ENCODE data around the gene ASXL2. TPM values are rescaled to one million over a fixed set of nuclear protein-coding genes. Genes with fewer than 3 reads are reported as not detected.

ASXL2 gene
- polyA plus RNA-seq, 1 experiment: 14.0 TPM

DNA sequence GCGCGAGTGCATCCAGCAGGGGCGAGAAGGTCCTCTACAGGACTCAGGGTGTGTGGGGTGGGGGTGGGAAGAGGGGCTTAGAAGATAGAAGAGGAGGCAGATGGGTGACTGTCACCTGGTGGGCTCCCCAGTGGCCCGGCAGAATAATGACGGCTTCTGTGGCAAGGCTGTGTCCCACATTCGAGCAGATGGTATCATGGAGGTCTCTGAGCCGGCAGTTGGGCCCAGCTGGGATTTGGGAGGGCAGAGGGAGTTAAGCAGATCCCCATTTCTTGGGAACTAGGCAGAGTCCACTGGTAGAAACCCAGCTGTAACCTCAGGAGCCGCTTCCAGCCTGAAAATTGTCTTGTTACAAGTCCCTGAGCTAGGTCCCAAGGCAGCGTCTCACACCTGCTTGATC is 176.5 kb downstream of the ASXL2 start:
- no peak overlapping the region for H3K27ac ChIP-seq (ENCODE audit: low read depth, low read length)
- H3K9me3 ChIP-seq (ENCODE audit: control insufficient read depth, insufficient read depth, low read length): no peaks in the 10 kb centered on the region
- ChIA-PET CTCF (interaction anchor here (3.0 to 4.9 kb wide), 3 partner anchors 7 to 95 kb away, joined by 17 to 62 read pairs (median 31); no protein-coding TSS in a partner anchor), POLR2A (interaction anchor here (0.7 kb wide), 1 partner anchor 511 kb away, joined by 10 read pairs; no protein-coding TSS in a partner anchor)
- DNase-seq (ENCODE audit: low read depth, low spot score): no peak
- H3K27me3 ChIP-seq (ENCODE audit: control insufficient read depth, insufficient read depth, low read length): peaks cover 10% of the 10 kb centered on the region
- no peak overlapping the region for H3K4me3 ChIP-seq (ENCODE audit: low read depth, low read length)
- TF ChIP-seq, protein P1, sequence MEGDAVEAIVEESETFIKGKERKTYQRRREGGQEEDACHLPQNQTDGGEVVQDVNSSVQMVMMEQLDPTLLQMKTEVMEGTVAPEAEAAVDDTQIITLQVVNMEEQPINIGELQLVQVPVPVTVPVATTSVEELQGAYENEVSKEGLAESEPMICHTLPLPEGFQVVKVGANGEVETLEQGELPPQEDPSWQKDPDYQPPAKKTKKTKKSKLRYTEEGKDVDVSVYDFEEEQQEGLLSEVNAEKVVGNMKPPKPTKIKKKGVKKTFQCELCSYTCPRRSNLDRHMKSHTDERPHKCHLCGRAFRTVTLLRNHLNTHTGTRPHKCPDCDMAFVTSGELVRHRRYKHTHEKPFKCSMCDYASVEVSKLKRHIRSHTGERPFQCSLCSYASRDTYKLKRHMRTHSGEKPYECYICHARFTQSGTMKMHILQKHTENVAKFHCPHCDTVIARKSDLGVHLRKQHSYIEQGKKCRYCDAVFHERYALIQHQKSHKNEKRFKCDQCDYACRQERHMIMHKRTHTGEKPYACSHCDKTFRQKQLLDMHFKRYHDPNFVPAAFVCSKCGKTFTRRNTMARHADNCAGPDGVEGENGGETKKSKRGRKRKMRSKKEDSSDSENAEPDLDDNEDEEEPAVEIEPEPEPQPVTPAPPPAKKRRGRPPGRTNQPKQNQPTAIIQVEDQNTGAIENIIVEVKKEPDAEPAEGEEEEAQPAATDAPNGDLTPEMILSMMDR (IDR thresholded peaks at IDR 0.05; ENCODE audit: low read depth, low read length): no peak

DNA sequence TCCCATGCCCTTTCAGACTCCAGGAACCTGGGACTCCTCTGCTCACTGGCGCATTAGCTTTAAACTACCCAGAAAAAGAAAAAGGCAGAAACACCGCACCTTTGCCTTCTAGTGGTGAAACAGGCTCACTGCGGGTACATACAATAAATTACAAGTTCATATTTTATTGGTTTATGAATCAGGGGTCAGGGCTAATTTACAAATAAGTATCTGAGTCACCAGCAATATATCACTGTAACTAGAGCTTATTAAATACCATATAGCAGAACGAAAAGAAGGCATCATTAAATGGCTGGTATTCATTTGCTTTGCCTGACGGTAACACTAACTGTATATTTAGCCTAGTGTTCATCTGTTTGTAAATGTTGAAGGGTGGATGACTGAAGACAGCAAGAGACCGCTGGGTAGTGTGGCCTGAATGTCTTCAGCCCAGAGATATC is 178.0 kb downstream of the ASXL2 start:
- ChIA-PET CTCF (interaction anchor here (0.5 to 4.9 kb wide), 18 partner anchors 9 to 471 kb away, joined by 3 to 62 read pairs (median 4); no protein-coding TSS in a partner anchor), POLR2A (no interaction called here)
- no peak overlapping the region for H3K4me3 ChIP-seq (ENCODE audit: low read depth, low read length)
- no peaks in the 10 kb centered on the region for H3K9me3 ChIP-seq (ENCODE audit: control insufficient read depth, insufficient read depth, low read length)
- no peak overlapping the region for H3K27ac ChIP-seq (ENCODE audit: low read depth, low read length)
- H3K27me3 ChIP-seq (ENCODE audit: control insufficient read depth, insufficient read depth, low read length): peaks cover 12% of the 10 kb centered on the region
- TF ChIP-seq, protein P1 (IDR thresholded peaks at IDR 0.05; ENCODE audit: low read depth, low read length): peak; percentile 82
- DNase-seq (ENCODE audit: low read depth, low spot score): no peak

DNA sequence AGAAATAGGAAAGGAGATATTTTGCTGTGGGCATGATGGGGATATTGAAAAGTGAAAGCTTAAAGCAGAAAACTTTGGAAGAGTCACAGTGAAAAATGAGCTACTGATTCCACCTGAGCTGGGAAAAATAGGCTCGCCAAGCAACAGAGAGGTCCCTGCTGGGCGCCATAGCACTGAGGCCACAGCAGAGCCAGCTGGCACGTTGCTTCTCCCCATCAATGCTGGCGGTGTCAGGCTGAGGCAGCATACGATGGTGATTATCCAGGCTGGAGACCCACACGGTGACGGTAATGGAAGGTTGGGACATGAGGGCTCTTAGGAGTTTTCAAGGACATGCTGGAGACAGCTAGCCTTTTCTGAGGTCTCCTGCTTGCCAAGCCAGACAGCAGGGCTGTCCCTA is 179.1 kb downstream of the ASXL2 start:
- TF ChIP-seq, protein P1 (IDR thresholded peaks at IDR 0.05; ENCODE audit: low read depth, low read length): no peak

DNA sequence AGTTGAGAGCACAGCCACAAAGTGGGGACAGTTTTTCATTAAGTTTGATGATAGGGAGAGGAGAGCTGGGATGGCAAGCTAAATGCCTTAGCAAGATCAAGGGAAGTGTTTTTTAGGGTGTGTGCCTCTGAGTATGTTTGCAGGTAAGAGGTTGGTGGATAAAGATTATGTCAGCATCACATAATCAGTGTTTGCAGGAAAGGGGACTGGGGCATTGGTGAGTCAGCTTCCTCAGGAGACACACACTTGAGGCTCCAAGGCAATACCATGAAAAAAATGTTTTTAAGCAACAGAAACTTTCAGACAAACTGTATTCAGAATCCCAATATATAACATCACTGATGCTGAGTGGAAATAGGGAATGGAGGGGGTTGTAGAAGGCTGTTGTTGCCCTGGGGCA is 179.5 kb downstream of the ASXL2 start:
- CTCF ChIA-PET: interaction anchor here (0.6 to 4.9 kb wide), 8 partner anchors 8 to 356 kb away, joined by 3 to 62 read pairs (median 6); no protein-coding TSS in a partner anchor
- POLR2A ChIA-PET: interaction anchor here (0.9 kb wide), 1 partner anchor 9 kb away, joined by 3 read pairs; no protein-coding TSS in a partner anchor
- no peak for DNase-seq (ENCODE audit: low read depth, low spot score)
- TF ChIP-seq, protein P1 (IDR thresholded peaks at IDR 0.05; ENCODE audit: low read depth, low read length): no peak
- peaks cover 12% of the 10 kb centered on the region for H3K27me3 ChIP-seq (ENCODE audit: control insufficient read depth, insufficient read depth, low read length)
- no peaks in the 10 kb centered on the region for H3K9me3 ChIP-seq (ENCODE audit: control insufficient read depth, insufficient read depth, low read length)
- no peak overlapping the region for H3K27ac ChIP-seq (ENCODE audit: low read depth, low read length)
- no peak overlapping the region for H3K4me3 ChIP-seq (ENCODE audit: low read depth, low read length)

More for the DNA sequence above, 179.1 kb downstream of the ASXL2 start:
- DNase-seq (ENCODE audit: low read depth, low spot score): no peak
- ChIA-PET CTCF (interaction anchor here (0.6 to 4.9 kb wide), 13 partner anchors 8 to 470 kb away, joined by 3 to 62 read pairs (median 4); no protein-coding TSS in a partner anchor), POLR2A (interaction anchor here (0.9 kb wide), 1 partner anchor 9 kb away, joined by 3 read pairs; no protein-coding TSS in a partner anchor)
- peaks cover 12% of the 10 kb centered on the region for H3K27me3 ChIP-seq (ENCODE audit: control insufficient read depth, insufficient read depth, low read length)
- H3K9me3 ChIP-seq (ENCODE audit: control insufficient read depth, insufficient read depth, low read length): no peaks in the 10 kb centered on the region
- no peak overlapping the region for H3K27ac ChIP-seq (ENCODE audit: low read depth, low read length)
- H3K4me3 ChIP-seq (ENCODE audit: low read depth, low read length): no peak overlapping the region

DNA sequence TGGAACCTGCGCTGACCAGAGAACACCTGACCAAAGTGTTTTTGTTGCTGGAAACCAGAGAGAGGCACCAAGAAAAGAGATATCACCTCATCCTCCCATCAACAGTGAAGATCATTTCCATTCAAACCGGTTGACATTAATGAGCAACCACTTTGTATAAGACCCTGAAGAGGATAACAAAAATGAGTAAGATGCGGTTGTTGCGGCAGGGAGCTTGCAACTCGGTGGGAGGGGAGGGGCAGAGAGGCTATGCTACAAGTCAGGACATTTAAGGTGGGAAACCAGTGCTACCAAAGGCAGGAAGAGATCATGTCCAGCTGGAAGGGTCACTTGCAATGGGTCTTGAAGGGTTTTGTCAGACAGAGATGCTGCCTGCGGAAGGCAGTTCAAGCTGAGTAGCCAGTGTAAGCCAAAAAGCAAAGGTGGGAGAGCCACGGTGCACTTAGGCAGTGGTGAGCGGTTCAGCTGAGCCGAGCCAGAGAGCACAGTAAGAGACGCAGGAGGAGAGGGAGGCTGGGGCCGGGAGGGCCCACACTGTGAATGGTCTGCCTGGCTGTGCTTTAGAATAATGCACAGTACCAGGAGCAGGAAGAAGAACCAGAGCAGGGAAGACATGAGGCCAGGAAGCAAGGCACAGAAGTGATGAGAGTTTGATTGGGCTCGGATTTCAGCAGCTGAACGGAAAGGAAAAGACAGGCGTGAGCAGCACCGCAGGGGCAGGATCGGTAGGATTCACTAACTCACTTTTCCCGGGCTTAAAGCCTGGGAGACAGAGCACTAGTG is 180.5 kb downstream of the ASXL2 start:
- TF ChIP-seq, protein P1 (IDR thresholded peaks at IDR 0.05; ENCODE audit: low read depth, low read length): no peak
- Histone ChIP-seq H3K27ac (ENCODE audit: low read depth, low read length) (no peak overlapping the region), H3K9me3 (ENCODE audit: control insufficient read depth, insufficient read depth, low read length) (no peaks in the 10 kb centered on the region), H3K27me3 (ENCODE audit: control insufficient read depth, insufficient read depth, low read length) (peaks cover 12% of the 10 kb centered on the region), H3K4me3 (ENCODE audit: low read depth, low read length) (peak overlapping the region; percentile 33)
- DNase-seq (ENCODE audit: low read depth, low spot score): no peak
- ChIA-PET POLR2A (no interaction called here), CTCF (interaction anchor here (0.6 to 4.9 kb wide), 7 partner anchors 8 to 336 kb away, joined by 3 to 62 read pairs (median 3); no protein-coding TSS in a partner anchor)

All from AG04450 (cell line).